Tibial artery (tissue), 4 donors: ENCODE data around the gene RPH3AL.
A peak's percentile ranks its signal among the peaks of the same experiment; 100 is the strongest.
"Not testable (repeated sequence)": the region's sequence is repeated elsewhere in the genome, so short reads cannot be mapped to it uniquely, and the experiment has no call there.

Experiments used
- DNase-seq, 2 donors: peaks; one replicate each; pipeline ENCODE4 v3.0.0-alpha.2; 2019
- H3K27ac ChIP-seq, 2 donors: fragments of 200-600 bp; sonication (generic) in 1 of 2; 1 replicate in 1 of 2; 2 replicates in 1 of 2; pipeline ENCODE4 v1.5.1; 2018 to 2019; ENCODE audit warnings: mild to moderate bottlenecking in 1 of 2
- H3K27me3 ChIP-seq, 2 donors: fragments of 200-600 bp; sonication (generic) in 1 of 2; one replicate each; pipeline versions ENCODE4 v1.5.1 to v1.6.0; 2016 to 2019
- H3K36me3 ChIP-seq, 3 donors: fragments of 200-600 bp; sonication (generic) in 2 of 3; one replicate each; pipeline ENCODE4 v1.5.1; 2016 to 2019; ENCODE audit warnings: mild to moderate bottlenecking in 2 of 3
- H3K4me1 ChIP-seq, 4 donors: fragments of 200-600 bp; sonication (generic) in 2 of 4; 1 replicate in 3 of 4; 2 replicates in 1 of 4; pipeline ENCODE4 v1.5.1; 2016 to 2019
- H3K4me3 ChIP-seq, 2 donors: fragments of 200-600 bp; sonication (generic) in 1 of 2; 1 replicate in 1 of 2; 2 replicates in 1 of 2; pipeline ENCODE4 v1.5.1; 2018 to 2019; ENCODE audit warnings: mild to moderate bottlenecking in 2 of 2
- H3K9me3 ChIP-seq, 3 donors: fragments of 200-600 bp; sonication (generic) in 1 of 3; one replicate each; pipeline ENCODE4 v1.5.1; 2016 to 2019
- CTCF ChIP-seq, 2 experiments: fragments of 200-600 bp in 1 of 2; fragments of 450-650 bp in 1 of 2; IDR thresholded peaks; one replicate each; pipeline ENCODE4 v1.5.1; 2017 to 2019; ENCODE audit warnings: antibody characterized with exemption in 2 of 2, mild to moderate bottlenecking in 1 of 2, moderate library complexity in 1 of 2
- intact Hi-C: fragments of 100-400 bp; cut with DNase I; formaldehyde crosslinking; loops from one replicate; pipeline ENCODE4 v1.15.0; 2023; ENCODE audit warnings: low total_unique reads

RPH3AL gene

GRCh38 chr17:237406-237955, 115.1 kb downstream of the RPH3AL start:
- intact Hi-C loops: no loop called here
- H3K4me3 ChIP-seq: no peak overlapping the region
- no peak overlapping the region for H3K27ac ChIP-seq
- no peaks in the 10 kb centered on the region for H3K36me3 ChIP-seq
- H3K27me3 ChIP-seq: peaks cover 0 to 4% of the 10 kb centered on the region in 2 donors
- no peaks in the 10 kb centered on the region for H3K9me3 ChIP-seq
- no peak for TF ChIP-seq CTCF (IDR thresholded peaks at IDR 0.05)
- DNase-seq: peak in 1 of 2 donors; percentile 9
- H3K4me1 ChIP-seq: no peaks in the 10 kb centered on the region

GRCh38 chr17:236641-237405, 115.8 kb downstream of the RPH3AL start:
- Histone ChIP-seq H3K27me3 (peaks cover 0 to 4% of the 10 kb centered on the region in 2 donors), H3K4me3 (no peak overlapping the region), H3K4me1 (no peaks in the 10 kb centered on the region), H3K9me3 (no peaks in the 10 kb centered on the region), H3K27ac (no peak overlapping the region), H3K36me3 (no peaks in the 10 kb centered on the region)
- DNase-seq: peak in 1 of 2 donors; percentile 9
- intact Hi-C loops: no loop called here
- no peak for TF ChIP-seq CTCF (IDR thresholded peaks at IDR 0.05)

- intact Hi-C loops: no loop called here
- Histone ChIP-seq H3K9me3 (no peaks in the 10 kb centered on the region), H3K36me3 (no peaks in the 10 kb centered on the region), H3K4me1 (no peaks in the 10 kb centered on the region), H3K4me3 (no peak overlapping the region), H3K27ac (no peak overlapping the region), H3K27me3 (peaks cover 0 to 4% of the 10 kb centered on the region in 2 donors)
- TF ChIP-seq CTCF (IDR thresholded peaks at IDR 0.05): no peak
- peak in 1 of 2 donors; percentile 6 for DNase-seq
These were observed 116.6 kb downstream of the RPH3AL start for GRCh38 chr17:235831-236640.

- not testable (repeated sequence) for H3K4me1 ChIP-seq
- peak; percentile 19 to 21 for DNase-seq
These were observed 117.4 kb downstream of the RPH3AL start for GRCh38 chr17:234994-235830.

GRCh38 chr17:234163-234993, 118.2 kb downstream of the RPH3AL start:
- peak overlapping the region in 1 of 2 donors; percentile 11 for H3K4me3 ChIP-seq
- H3K27me3 ChIP-seq, H3K36me3 ChIP-seq, intact Hi-C loops, H3K9me3 ChIP-seq, H3K4me1 ChIP-seq, H3K27ac ChIP-seq: not testable (repeated sequence)
- peak; percentile 19 to 59 for DNase-seq

More at GRCh38 chr17:234994-235830, 117.4 kb downstream of the RPH3AL start:
- H3K27ac ChIP-seq, H3K36me3 ChIP-seq, H3K27me3 ChIP-seq, H3K9me3 ChIP-seq, H3K4me3 ChIP-seq, intact Hi-C loops: not testable (repeated sequence)
